ENCODE data around the gene SCGB1A1.

DNA sequence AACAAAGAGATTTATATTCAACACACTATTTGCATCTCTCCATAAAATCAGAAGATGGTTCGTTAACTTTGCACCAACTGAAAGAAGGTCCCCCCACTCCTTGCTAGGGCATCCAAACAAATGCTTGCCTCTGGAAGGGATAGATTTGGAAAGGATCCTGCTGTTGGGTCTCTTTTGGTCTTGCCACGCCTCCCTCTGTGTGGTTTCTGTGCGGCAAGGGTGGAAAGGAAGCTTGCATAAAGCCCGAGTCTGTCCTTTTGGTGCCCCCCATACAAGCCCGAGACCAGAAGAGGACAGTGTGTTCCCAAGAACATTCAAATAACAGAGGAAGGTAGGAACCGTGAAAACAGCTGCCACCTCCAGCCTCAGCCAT is 15.1 kb downstream of the SCGB1A1 start:
- TF ChIP-seq, protein P1, sequence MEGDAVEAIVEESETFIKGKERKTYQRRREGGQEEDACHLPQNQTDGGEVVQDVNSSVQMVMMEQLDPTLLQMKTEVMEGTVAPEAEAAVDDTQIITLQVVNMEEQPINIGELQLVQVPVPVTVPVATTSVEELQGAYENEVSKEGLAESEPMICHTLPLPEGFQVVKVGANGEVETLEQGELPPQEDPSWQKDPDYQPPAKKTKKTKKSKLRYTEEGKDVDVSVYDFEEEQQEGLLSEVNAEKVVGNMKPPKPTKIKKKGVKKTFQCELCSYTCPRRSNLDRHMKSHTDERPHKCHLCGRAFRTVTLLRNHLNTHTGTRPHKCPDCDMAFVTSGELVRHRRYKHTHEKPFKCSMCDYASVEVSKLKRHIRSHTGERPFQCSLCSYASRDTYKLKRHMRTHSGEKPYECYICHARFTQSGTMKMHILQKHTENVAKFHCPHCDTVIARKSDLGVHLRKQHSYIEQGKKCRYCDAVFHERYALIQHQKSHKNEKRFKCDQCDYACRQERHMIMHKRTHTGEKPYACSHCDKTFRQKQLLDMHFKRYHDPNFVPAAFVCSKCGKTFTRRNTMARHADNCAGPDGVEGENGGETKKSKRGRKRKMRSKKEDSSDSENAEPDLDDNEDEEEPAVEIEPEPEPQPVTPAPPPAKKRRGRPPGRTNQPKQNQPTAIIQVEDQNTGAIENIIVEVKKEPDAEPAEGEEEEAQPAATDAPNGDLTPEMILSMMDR (IDR thresholded peaks at IDR 0.05) = no peak
- no peak for TF ChIP-seq EZH2phosphoT487 (IDR thresholded peaks at IDR 0.05)
